ENCODE data around the gene HNRNPL. TPM values are rescaled to one million over a fixed set of nuclear protein-coding genes. Genes with fewer than 3 reads are reported as not detected.

Gene HNRNPL
- total and polyA plus RNA-seq, 2 donors (not counting 1 experiment from before 2014, with no cell fraction given): 292 to 418 TPM

GRCh38 chr19:38878575-38879399, 29.0 kb upstream of the HNRNPL start:
- Mint-ChIP-seq H3K4me1 (peaks cover 42% of the 10 kb centered on the region), H3K27ac (peak overlapping the region; percentile 100), H3K9me3 (ENCODE audit: insufficient read depth) (no peaks in the 10 kb centered on the region), H3K4me3 (peak overlapping the region; percentile 94), H3K27me3 (no peaks in the 10 kb centered on the region)
- Histone ChIP-seq H3K4me2 (replicated peaks; ENCODE audit: low read depth, low read length, poor library complexity, severe bottlenecking) (peak overlapping the region; percentile 92), H3K36me3 (replicated peaks in 1 of 2; ENCODE audit: control extremely low read depth in 1 of 2, control insufficient read depth in 1 of 2, extremely low read depth in 1 of 2, insufficient read depth in 2 of 2, low read length in 1 of 2) (peaks cover 0 to 15% of the 10 kb centered on the region in 2 experiments), H4K20me1 (ENCODE audit: control insufficient read depth, insufficient read depth, low read length, poor library complexity, severe bottlenecking) (no peaks in the 10 kb centered on the region), H3K4me3 (ENCODE audit: control extremely low read depth in 1 of 5, extremely low read depth in 1 of 5, insufficient read depth in 1 of 5, low read depth in 2 of 5, low read length in 4 of 5) (peak overlapping the region; percentile 36 to 73 (median 46)), H3K79me2 (ENCODE audit: control insufficient read depth, insufficient read depth, low read length) (peaks cover 12% of the 10 kb centered on the region), H3K27me3 (replicated peaks in 1 of 4; ENCODE audit: control extremely low read depth in 1 of 4, control insufficient read depth in 3 of 4, insufficient read depth in 4 of 4, low read length in 3 of 4) (no peaks in the 10 kb centered on the region), H3K9me3 (ENCODE audit: control extremely low read depth in 1 of 3, control insufficient read depth in 2 of 3, insufficient read depth in 1 of 3, low read length in 2 of 3) (no peaks in the 10 kb centered on the region), H3K27ac (ENCODE audit: low read length in 2 of 2) (peak overlapping the region; percentile 94 to 98), H3K9ac (ENCODE audit: low read length) (peak overlapping the region; percentile 70), H3K4me1 (ENCODE audit: control insufficient read depth in 2 of 2, insufficient read depth in 2 of 2, low read length in 2 of 2) (peaks cover 35 to 44% of the 10 kb centered on the region in 2 donors), H2AFZ (ENCODE audit: insufficient read depth, low read depth, low read length, poor library complexity, severe bottlenecking) (peak overlapping the region; percentile 86)
- DNase-seq: no peak
- no peak for ATAC-seq (ENCODE audit: low read depth)
- POLR2A ChIA-PET: interaction anchor here (0.5 to 4.2 kb wide), 9 partner anchors 8 to 629 kb away, joined by 3 to 24 read pairs (median 5); partner anchors contain the start of genes HNRNPL, MAP4K1 and TIMM50
- WGBS (ENCODE audit: insufficient coverage): 55% methylated on average over 13 of the region's 16 CpGs
- CTCF ChIA-PET: interaction anchor here (0.9 to 5.8 kb wide), 11 partner anchors 9 to 476 kb away, joined by 3 to 43 read pairs (median 10); partner anchors contain the start of genes ECH1 and FAM98C
- TF ChIP-seq CTCF (IDR thresholded peaks at IDR 0.05) (no peak), EZH2 (IDR thresholded peaks at IDR 0.05; ENCODE audit: borderline replicate concordance, insufficient read depth, low read depth, low read length, poor library complexity, severe bottlenecking) (no peak)
- intact Hi-C loops (cut with micrococcal nuclease): loop anchor here (1.0 to 2.0 kb wide), 4 partner anchors 8 to 20 kb away; partner anchors contain the start of genes NFKBIB and SIRT2
